Measurements from ENCODE around the gene RPS29. TPM values are rescaled to one million over a fixed set of nuclear protein-coding genes. Genes with fewer than 3 reads are reported as not detected.
"Not testable (repeated sequence)": the region's sequence is repeated elsewhere in the genome, so short reads cannot be mapped to it uniquely, and the experiment has no call there.

The RPS29 gene
- total RNA-seq, 4 donors from 2014 or later, result 2,435 to 6,129 (median 4,291) TPM

DNA sequence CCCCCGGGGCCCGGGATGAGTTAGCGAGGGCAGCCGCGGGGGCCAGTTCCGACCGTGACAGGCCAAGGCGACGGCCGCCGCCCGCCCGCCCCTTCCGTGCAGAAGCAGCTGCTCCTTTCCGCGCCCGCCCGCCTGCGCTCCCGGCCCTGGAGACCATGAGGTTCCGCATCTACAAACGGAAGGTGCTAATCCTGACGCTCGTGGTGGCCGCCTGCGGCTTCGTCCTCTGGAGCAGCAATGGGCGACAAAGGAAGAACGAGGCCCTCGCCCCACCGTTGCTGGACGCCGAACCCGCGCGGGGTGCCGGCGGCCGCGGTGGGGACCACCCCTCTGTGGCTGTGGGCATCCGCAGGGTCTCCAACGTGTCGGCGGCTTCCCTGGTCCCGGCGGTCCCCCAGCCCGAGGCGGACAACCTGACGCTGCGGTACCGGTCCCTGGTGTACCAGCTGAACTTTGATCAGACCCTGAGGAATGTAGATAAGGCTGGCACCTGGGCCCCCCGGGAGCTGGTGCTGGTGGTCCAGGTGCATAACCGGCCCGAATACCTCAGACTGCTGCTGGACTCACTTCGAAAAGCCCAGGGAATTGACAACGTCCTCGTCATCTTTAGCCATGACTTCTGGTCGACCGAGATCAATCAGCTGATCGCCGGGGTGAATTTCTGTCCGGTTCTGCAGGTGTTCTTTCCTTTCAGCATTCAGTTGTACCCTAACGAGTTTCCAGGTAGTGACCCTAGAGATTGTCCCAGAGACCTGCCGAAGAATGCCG, 35.1 kb upstream of the RPS29 start:
- WGBS, 2 donors (ENCODE audit: low coverage in 1 of 2), result 0 to 1% methylated on average over 8 to 50 of the region's 65 CpGs
- intact Hi-C loops (cut with DNase I; ENCODE audit: low total_unique reads), result no loop called here

DNA sequence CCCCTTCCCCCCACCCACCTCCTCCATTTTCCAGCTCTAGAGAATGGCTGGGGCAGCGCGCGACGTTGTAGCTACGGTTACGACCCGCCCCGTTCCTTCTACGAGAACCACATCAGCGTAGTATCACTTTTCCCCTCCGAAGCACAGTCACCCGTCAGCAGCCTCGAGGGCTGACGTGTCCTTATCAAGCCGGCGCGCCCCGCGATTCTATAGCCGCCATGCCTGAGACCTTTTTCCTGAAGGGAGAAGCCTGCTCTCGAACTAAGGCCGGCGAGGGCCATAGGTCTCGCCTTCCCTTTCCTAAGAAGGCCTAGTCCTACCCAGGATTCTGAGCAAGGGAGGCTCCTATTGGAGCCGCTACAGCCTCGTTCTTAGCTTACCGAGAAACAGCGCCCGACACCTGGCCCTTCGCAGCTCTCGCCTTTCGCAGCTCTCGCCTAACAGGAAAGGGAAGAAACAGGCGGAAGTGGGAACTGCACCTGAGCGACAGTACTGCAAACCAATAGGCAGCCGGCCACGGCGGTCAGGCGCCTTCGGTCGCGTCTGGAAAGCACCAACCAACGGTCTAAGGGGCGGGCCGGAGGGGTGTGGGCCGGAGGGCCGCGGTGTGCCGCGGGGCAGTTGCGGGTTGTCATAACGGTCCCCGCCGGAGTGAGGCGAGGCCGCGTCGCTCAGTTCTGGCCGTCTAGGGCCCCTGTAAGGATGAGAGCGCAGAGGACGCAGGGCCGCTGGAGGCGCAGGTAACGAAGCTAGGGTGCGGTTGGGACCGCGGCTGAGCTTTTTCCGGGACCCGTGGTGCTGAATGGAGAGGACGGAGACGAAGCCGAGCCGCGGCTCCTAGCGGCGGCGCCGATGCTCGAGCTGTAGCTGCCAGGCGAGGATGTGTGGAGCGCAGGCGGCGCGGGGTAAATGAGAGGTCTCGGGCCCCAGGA, 34.3 kb upstream of the RPS29 start, which contains the start of the genes MGAT2 and RPL36AL:
Gene MGAT2 (plus strand): TSS at position 618 of the 932 bp plus-strand sequence. CDS start 470 bp downstream, outside the sequence.
Gene RPL36AL (minus strand): TSS at position 445 of the 932 bp plus-strand sequence. CDS start 1,522 bp downstream, outside the sequence.
- intact Hi-C loops (cut with DNase I; ENCODE audit: low total_unique reads), result no loop called here
- DNase-seq, result peak; percentile 99
- in situ Hi-C loops (cut with MboI; ENCODE audit: low pct_ligation_motif_present in 1 of 4, low pct_unique_long_range_greater_than_20kb in 1 of 4, low sequenced_read_pairs in 3 of 4), result no loop called here
- WGBS, 2 donors (ENCODE audit: low coverage in 1 of 2), result 0% methylated on average over 9 to 79 of the region's 85 CpGs
- peak within 1 kb of the TSS; percentile 79 to 99 (median 93) for H3K4me3 ChIP-seq
- H3K9me3 ChIP-seq, result no peaks in the 10 kb centered on the region
- H3K36me3 ChIP-seq, result peaks cover 0 to 12% (median 3%) of the 10 kb centered on the region in 4 donors
- peak; percentile 99 for TF ChIP-seq POLR2A (IDR thresholded peaks at IDR 0.05)
- TF ChIP-seq EP300 (IDR thresholded peaks at IDR 0.05; ENCODE audit: low read depth), result no peak
- peak; percentile 98 to 100 (median 99) for TF ChIP-seq POLR2AphosphoS5 (IDR thresholded peaks at IDR 0.05)
- TF ChIP-seq CTCF (IDR thresholded peaks at IDR 0.05), result peak in 4 of 5 experiments; percentile 1 to 60 (median 36)
- peak within 1 kb of the TSS; percentile 95 to 99 (median 96) for H3K27ac ChIP-seq
- peaks cover 5 to 58% (median 39%) of the 10 kb centered on the region in 4 donors for H3K4me1 ChIP-seq
- H3K27me3 ChIP-seq, result no peaks in the 10 kb centered on the region

More for the DNA sequence above, 35.1 kb upstream of the RPS29 start:
- no peak for TF ChIP-seq POLR2AphosphoS5 (IDR thresholded peaks at IDR 0.05)
- no peak for TF ChIP-seq POLR2A (IDR thresholded peaks at IDR 0.05)
- TF ChIP-seq CTCF (IDR thresholded peaks at IDR 0.05), result peak in 1 of 5 experiments; percentile 3
- TF ChIP-seq EP300 (IDR thresholded peaks at IDR 0.05; ENCODE audit: low read depth), result no peak
- in situ Hi-C loops (cut with MboI; ENCODE audit: low pct_ligation_motif_present in 1 of 4, low pct_unique_long_range_greater_than_20kb in 1 of 4, low sequenced_read_pairs in 3 of 4), result no loop called here
- peaks cover 5 to 58% (median 39%) of the 10 kb centered on the region in 4 donors for H3K4me1 ChIP-seq
- H3K36me3 ChIP-seq, result peaks cover 0 to 20% (median 3%) of the 10 kb centered on the region in 4 donors
- peak overlapping the region; percentile 95 to 99 (median 96) for H3K27ac ChIP-seq
- no peaks in the 10 kb centered on the region for H3K9me3 ChIP-seq
- H3K4me3 ChIP-seq, result peak overlapping the region; percentile 79 to 99 (median 93)
- no peaks in the 10 kb centered on the region for H3K27me3 ChIP-seq
- DNase-seq, result peak; percentile 75

- Histone ChIP-seq H3K27ac (peak overlapping the region; percentile 95 to 99 (median 96)), H3K4me1 (peaks cover 5 to 54% (median 39%) of the 10 kb centered on the region in 4 donors), H3K4me3 (peak overlapping the region; percentile 79 to 99 (median 90)), H3K9me3 (no peaks in the 10 kb centered on the region), H3K36me3 (peaks cover 0 to 10% (median 3%) of the 10 kb centered on the region in 4 donors), H3K27me3 (no peaks in the 10 kb centered on the region)
- intact Hi-C loops (cut with DNase I; ENCODE audit: low total_unique reads), result no loop called here
- no peak for DNase-seq
- WGBS, 2 donors (ENCODE audit: low coverage in 1 of 2), result 1% methylated on average over 10 to 11 of the region's 11 CpGs
- no peak for TF ChIP-seq EP300 (IDR thresholded peaks at IDR 0.05; ENCODE audit: low read depth)
- no peak for TF ChIP-seq POLR2AphosphoS5 (IDR thresholded peaks at IDR 0.05)
- no peak for TF ChIP-seq CTCF (IDR thresholded peaks at IDR 0.05)
- in situ Hi-C loops (cut with MboI; ENCODE audit: low pct_ligation_motif_present in 1 of 4, low pct_unique_long_range_greater_than_20kb in 1 of 4, low sequenced_read_pairs in 3 of 4), result no loop called here
Observed at GRCh38 chr14:49619730-49620129, 33.5 kb upstream of the RPS29 start.

DNA sequence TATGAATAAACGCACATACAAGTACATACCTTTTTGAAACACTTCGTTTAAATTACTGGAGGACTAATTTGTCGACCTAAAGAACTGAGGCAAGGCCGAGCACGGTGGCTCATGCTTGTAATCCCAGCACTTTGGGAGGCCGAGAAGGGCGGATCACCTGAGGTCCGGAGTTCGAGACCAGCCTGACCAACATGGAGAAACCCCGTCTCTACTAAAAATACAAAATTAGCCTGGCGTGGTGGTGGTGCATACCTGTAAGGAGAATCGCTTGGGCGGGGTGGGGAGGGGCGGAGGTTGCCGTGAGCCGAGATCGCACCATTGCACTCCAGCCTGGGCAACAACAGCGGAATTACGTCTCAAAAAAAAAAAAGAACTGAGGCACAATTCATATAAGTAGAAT, 33.1 kb upstream of the RPS29 start:
- Histone ChIP-seq H3K27ac (peak overlapping the region; percentile 95 to 99 (median 96)), H3K36me3 (peaks cover 0 to 12% (median 3%) of the 10 kb centered on the region in 4 donors), H3K4me3 (peak overlapping the region; percentile 79 to 99 (median 90)), H3K4me1 (peaks cover 5 to 50% (median 37%) of the 10 kb centered on the region in 4 donors)
- H3K27me3 ChIP-seq; H3K9me3 ChIP-seq; intact Hi-C loops (cut with DNase I; ENCODE audit: low total_unique reads); in situ Hi-C loops (cut with MboI; ENCODE audit: low pct_ligation_motif_present in 1 of 4, low pct_unique_long_range_greater_than_20kb in 1 of 4, low sequenced_read_pairs in 3 of 4): not testable (repeated sequence)
- 29 to 41% methylated on average over 6 to 19 of the region's 19 CpGs for WGBS, 2 donors (ENCODE audit: low coverage in 1 of 2)
- peak; percentile 25 for DNase-seq
